Measurements from ENCODE around the gene DUS2. TPM values are rescaled to one million over a fixed set of nuclear protein-coding genes. Genes with fewer than 3 reads are reported as not detected.
"Not testable (repeated sequence)": the region's sequence is repeated elsewhere in the genome, so short reads cannot be mapped to it uniquely, and the experiment has no call there.

Gene DUS2
- total RNA-seq, 1 donor from 2014 or later = 14.8 TPM

DNA sequence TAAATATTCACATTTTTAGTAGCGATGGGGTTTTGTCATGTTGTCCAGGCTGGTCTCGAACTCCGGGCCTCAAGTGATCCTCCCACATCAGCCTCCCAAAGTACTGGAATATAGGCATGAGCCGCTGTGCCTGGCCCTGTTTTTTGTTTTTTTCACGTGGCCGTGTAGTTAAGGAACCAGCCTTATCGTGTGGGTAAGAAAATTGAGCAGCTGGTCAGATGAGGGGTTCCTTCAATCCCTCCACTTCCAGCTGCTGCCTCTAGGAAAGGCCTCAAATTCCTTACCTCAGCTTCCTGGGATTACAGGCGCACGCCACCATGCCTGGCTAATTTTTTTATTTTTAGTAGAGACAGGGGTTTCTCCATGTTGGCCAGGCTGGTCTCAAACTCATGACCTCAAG, 17.9 kb upstream of the DUS2 start:
- DNase-seq (ENCODE audit: low read depth) = no peak

GRCh38 chr16:68005786-68006286, 17.2 kb upstream of the DUS2 start:
- DNase-seq (ENCODE audit: low read depth) = no peak
- Histone ChIP-seq H3K4me3 (ENCODE audit: low read depth, low read length) (no peak overlapping the region), H3K36me3 (ENCODE audit: control insufficient read depth, insufficient read depth, low read length) (no peaks in the 10 kb centered on the region), H3K27me3 (ENCODE audit: control insufficient read depth, insufficient read depth, low read length) (no peaks in the 10 kb centered on the region)
- no peak for TF ChIP-seq CTCF (IDR thresholded peaks at IDR 0.05; ENCODE audit: insufficient read depth, low read length, poor library complexity, severe bottlenecking)

More for the DNA sequence above, 17.9 kb upstream of the DUS2 start:
- Histone ChIP-seq H3K36me3 (ENCODE audit: control insufficient read depth, insufficient read depth, low read length) (no peaks in the 10 kb centered on the region), H3K4me3 (ENCODE audit: low read depth, low read length) (no peak overlapping the region), H3K27me3 (ENCODE audit: control insufficient read depth, insufficient read depth, low read length) (no peaks in the 10 kb centered on the region)
- TF ChIP-seq CTCF (IDR thresholded peaks at IDR 0.05; ENCODE audit: insufficient read depth, low read length, poor library complexity, severe bottlenecking) = no peak

DNA sequence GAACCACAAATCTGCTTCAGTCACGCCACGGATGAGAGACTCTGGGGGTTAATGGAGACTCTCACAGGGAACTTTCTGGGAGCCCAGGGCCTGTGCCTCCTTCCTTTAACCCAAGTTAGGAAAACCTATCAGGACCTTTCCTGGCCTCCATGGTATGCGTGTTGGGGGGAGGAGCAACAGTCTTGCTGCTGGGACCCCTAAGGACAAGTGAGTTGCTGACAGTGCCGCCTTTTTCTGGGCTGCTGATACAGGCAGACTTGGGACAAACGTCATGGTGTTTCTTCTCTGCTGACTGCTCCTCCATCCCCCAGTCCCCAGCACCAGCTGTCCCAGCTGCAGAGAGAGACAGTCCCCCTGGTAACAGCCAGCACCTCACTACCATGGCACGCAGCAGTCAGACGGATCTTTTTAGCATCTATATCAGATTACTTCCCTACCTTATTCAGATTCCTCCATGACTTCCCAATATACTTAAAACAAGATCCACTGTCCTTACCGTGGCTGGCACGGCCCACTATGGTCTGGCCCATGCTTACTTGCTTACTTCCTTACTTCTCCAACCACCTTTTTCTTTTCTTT, 13.8 kb upstream of the DUS2 start:
- no peak for DNase-seq (ENCODE audit: low read depth)
- TF ChIP-seq CTCF (IDR thresholded peaks at IDR 0.05; ENCODE audit: insufficient read depth, low read length, poor library complexity, severe bottlenecking) = no peak
- H3K27me3 ChIP-seq (ENCODE audit: control insufficient read depth, insufficient read depth, low read length) = no peaks in the 10 kb centered on the region
- no peak overlapping the region for H3K4me3 ChIP-seq (ENCODE audit: low read depth, low read length)
- no peaks in the 10 kb centered on the region for H3K36me3 ChIP-seq (ENCODE audit: control insufficient read depth, insufficient read depth, low read length)

- not testable (repeated sequence) for DNase-seq (ENCODE audit: low read depth); H3K27me3 ChIP-seq (ENCODE audit: control insufficient read depth, insufficient read depth, low read length); H3K36me3 ChIP-seq (ENCODE audit: control insufficient read depth, insufficient read depth, low read length); H3K4me3 ChIP-seq (ENCODE audit: low read depth, low read length)
Measured at GRCh38 chr16:68009872-68010271, 13.2 kb upstream of the DUS2 start.

DNA sequence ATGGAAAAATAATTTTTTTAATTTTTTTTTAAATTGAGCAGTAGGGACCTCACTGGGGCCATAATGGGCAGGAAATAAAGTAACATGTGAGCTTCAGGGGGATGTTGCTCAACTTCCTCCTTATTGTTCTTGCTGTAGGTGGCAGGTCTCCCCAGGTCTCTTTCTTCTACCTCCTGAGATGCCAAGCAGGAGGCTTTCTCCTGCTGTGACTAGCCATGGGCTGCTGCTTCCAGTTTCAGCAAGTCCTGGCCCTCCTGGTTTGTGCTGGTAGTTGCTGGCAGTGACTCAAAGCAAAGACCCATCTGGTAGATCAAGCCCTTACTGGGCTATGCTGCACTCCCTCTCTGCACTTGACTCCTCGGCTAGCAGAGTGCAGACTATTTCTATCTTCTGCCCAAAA, 9.6 kb upstream of the DUS2 start:
- H3K36me3 ChIP-seq (ENCODE audit: control insufficient read depth, insufficient read depth, low read length) = no peaks in the 10 kb centered on the region
- TF ChIP-seq CTCF (IDR thresholded peaks at IDR 0.05; ENCODE audit: insufficient read depth, low read length, poor library complexity, severe bottlenecking) = no peak
- no peak overlapping the region for H3K4me3 ChIP-seq (ENCODE audit: low read depth, low read length)
- DNase-seq (ENCODE audit: low read depth) = no peak
- H3K27me3 ChIP-seq (ENCODE audit: control insufficient read depth, insufficient read depth, low read length) = no peaks in the 10 kb centered on the region

DNA sequence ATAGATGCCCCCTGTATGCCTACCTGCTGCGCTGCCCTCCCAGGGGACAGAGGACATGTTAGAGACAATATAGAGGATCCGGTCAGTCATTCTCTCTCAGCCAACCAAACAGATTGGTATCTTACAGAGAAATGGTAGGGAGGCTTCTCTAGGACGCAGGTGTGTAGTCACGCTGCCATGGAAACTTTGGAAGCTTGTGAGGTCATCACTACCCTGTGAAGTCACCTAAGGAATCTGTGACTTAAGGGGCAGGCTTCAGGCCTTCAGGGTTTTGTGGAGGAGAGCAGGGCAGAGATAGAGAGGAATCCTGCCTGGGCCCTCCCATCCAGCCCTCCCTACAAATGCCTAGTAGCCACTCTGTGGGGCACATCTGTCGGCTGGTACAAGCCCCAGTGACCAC, 7.4 kb upstream of the DUS2 start, which contains the start of gene DPEP2NB:
Gene DPEP2NB (minus strand): TSS at position 231 of the 400 bp plus-strand sequence. CDS start 141 bp downstream, at position 90.
- no peak for TF ChIP-seq CTCF (IDR thresholded peaks at IDR 0.05; ENCODE audit: insufficient read depth, low read length, poor library complexity, severe bottlenecking)
- H3K36me3 ChIP-seq (ENCODE audit: control insufficient read depth, insufficient read depth, low read length) = no peaks in the 10 kb centered on the region
- no peak within 1 kb of the TSS for H3K4me3 ChIP-seq (ENCODE audit: low read depth, low read length)
- no peaks in the 10 kb centered on the region for H3K27me3 ChIP-seq (ENCODE audit: control insufficient read depth, insufficient read depth, low read length)
- DNase-seq (ENCODE audit: low read depth) = no peak

Measured in kidney epithelial cell (primary cell).